Endothelial cell of umbilical vein (primary cell): ENCODE data around the gene NAMPT. TPM values are rescaled to one million over a fixed set of nuclear protein-coding genes. Genes with fewer than 3 reads are reported as not detected.

Source experiments
- BruUV-seq: library from RNA; stranded (reverse); fragments of 400-500 nt; replicated peaks from 2 replicates; lab custom pipeline; 2021; lab: Mats Ljungman, UMichigan
- CTCF ChIA-PET: fragments of 300-600, 350-600 bp; sonication (Branson Sonifier 250); formaldehyde crosslinking; loops from one replicate; lab custom pipeline; 2021; ENCODE audit warnings: antibody characterized with exemption, inconsistent platforms; lab: Charles Lee
- POLR2A ChIA-PET: fragments of 300-600, 350-600 bp; sonication (Branson Sonifier 250); formaldehyde crosslinking; loops from one replicate; lab custom pipeline; 2021; ENCODE audit warnings: antibody characterized with exemption, inconsistent platforms; lab: Charles Lee
- DNase-seq: peaks from one replicate; pipeline ENCODE4 v3.0.0-alpha.2; 2011; ENCODE audit warnings: low read depth, low spot score
- FAIRE-seq: peaks from 2 replicates; lab custom pipeline; 2011; peaks lifted over from hg19 to GRCh38; lab: Jason Lieb, UNC
- H2AFZ ChIP-seq: 2 replicates; pipeline ENCODE4 v1.6.0; 2012; ENCODE audit warnings: low read depth, low read length, control low read depth, inconsistent platforms
- H3K27ac ChIP-seq: 2 replicates; pipeline ENCODE4 v1.5.1; 2011; ENCODE audit warnings: low read depth, mild to moderate bottlenecking, control low read depth, low read length, moderate library complexity; ENCODE audit not compliant: insufficient read depth
- H3K27me3 ChIP-seq, 2 experiments: 2 replicates each; pipeline versions ENCODE4 v1.6.0 to v1.6.1; 2011; ENCODE audit warnings: low read length in 2 of 2, mixed read lengths in 1 of 2; ENCODE audit not compliant: control insufficient read depth in 2 of 2, insufficient read depth in 2 of 2
- H3K36me3 ChIP-seq, 2 experiments: 2 replicates in 1 of 2; 3 replicates in 1 of 2; pipeline ENCODE4 v1.5.1; 2011; ENCODE audit warnings: low read length in 2 of 2, mild to moderate bottlenecking in 1 of 2, moderate library complexity in 1 of 2; ENCODE audit not compliant: control insufficient read depth in 2 of 2, insufficient read depth in 2 of 2; ENCODE audit errors: extremely low read depth in 1 of 2
- H3K4me1 ChIP-seq: 3 replicates; pipeline ENCODE4 v1.5.1; 2011; ENCODE audit warnings: mild to moderate bottlenecking, low read length; ENCODE audit not compliant: control insufficient read depth, insufficient read depth; ENCODE audit errors: extremely low read depth
- H3K4me2 ChIP-seq: 2 replicates; pipeline ENCODE4 v1.6.1; 2011; ENCODE audit warnings: low read length, control low read depth, mixed read lengths; ENCODE audit not compliant: insufficient read depth
- H3K4me3 ChIP-seq, 3 experiments: fragments of 200-600 bp in 1 of 3; sonication (generic), shearing (Covaris generic) in 1 of 3; replicated peaks in 1 of 3; 2 replicates each; pipeline ENCODE4 v1.5.1; 2011 to 2016; ENCODE audit warnings: control low read depth in 3 of 3, low read length in 3 of 3, mild to moderate bottlenecking in 2 of 3, inconsistent platforms in 1 of 3, low read depth in 1 of 3, moderate library complexity in 1 of 3; ENCODE audit not compliant: insufficient read depth in 1 of 3
- H3K79me2 ChIP-seq: 2 replicates; pipeline ENCODE4 v1.6.0; 2012; ENCODE audit warnings: low read length, inconsistent platforms; ENCODE audit not compliant: control insufficient read depth, insufficient read depth
- H3K9ac ChIP-seq: replicated peaks from 2 replicates; pipeline ENCODE3; 2011; ENCODE audit warnings: low read length, control low read depth; ENCODE audit not compliant: insufficient read depth; ENCODE audit errors: extremely low read depth
- H3K9me1 ChIP-seq: replicated peaks from 3 replicates; pipeline ENCODE4 v1.6.0; 2011; ENCODE audit warnings: mild to moderate bottlenecking, low read length; ENCODE audit not compliant: control insufficient read depth, insufficient read depth; ENCODE audit errors: extremely low read depth
- H3K9me3 ChIP-seq: replicated peaks from 2 replicates; pipeline ENCODE4 v1.5.1; 2012; ENCODE audit warnings: low read length, inconsistent platforms; ENCODE audit not compliant: control insufficient read depth, insufficient read depth
- H4K20me1 ChIP-seq: replicated peaks from 2 replicates; pipeline ENCODE3; 2011; ENCODE audit warnings: mild to moderate bottlenecking, low read length; ENCODE audit not compliant: control insufficient read depth, insufficient read depth; ENCODE audit errors: extremely low read depth
- EZH2 ChIP-seq: IDR thresholded peaks from 2 replicates; pipeline ENCODE4 v1.6.1; 2012; ENCODE audit warnings: borderline replicate concordance, low read depth, mild to moderate bottlenecking, moderate library complexity, low read length, inconsistent platforms; ENCODE audit not compliant: severe bottlenecking
- FOS ChIP-seq: IDR thresholded peaks from 2 replicates; pipeline ENCODE4 v1.6.1; 2011; ENCODE audit warnings: mild to moderate bottlenecking, low read length, moderate library complexity, borderline replicate concordance; ENCODE audit not compliant: insufficient read depth
- GATA2 ChIP-seq: IDR thresholded peaks from 2 replicates; pipeline ENCODE4 v1.7.0; 2011; ENCODE audit warnings: low read depth, mild to moderate bottlenecking, moderate library complexity, mixed read lengths, low read length; ENCODE audit not compliant: insufficient read length, insufficient read depth
- JUN ChIP-seq: IDR thresholded peaks from 2 replicates; pipeline ENCODE4 v1.6.1; 2011; ENCODE audit warnings: borderline replicate concordance, low read depth; ENCODE audit not compliant: insufficient read length, insufficient read depth
- MYC ChIP-seq: IDR thresholded peaks from one replicate; pipeline ENCODE4 v1.6.1; 2011; ENCODE audit warnings: mild to moderate bottlenecking, low read depth, low read length
- POLR2A ChIP-seq: IDR thresholded peaks from 2 replicates; pipeline ENCODE4 v1.6.1; 2012; ENCODE audit warnings: low read depth, mild to moderate bottlenecking, control low read depth, low read length
- POLR2AphosphoS5 ChIP-seq: IDR thresholded peaks from 2 replicates; pipeline ENCODE4 v1.6.1; 2012; ENCODE audit warnings: low read depth, mild to moderate bottlenecking, control low read depth, low read length, moderate library complexity; ENCODE audit not compliant: insufficient read depth
- dilution Hi-C: fragments of 300-500 bp; cut with MboI; formaldehyde crosslinking; loops from one replicate; pipeline ENCODE4 v1.15.0; 2019; ENCODE audit warnings: low sequenced_read_pairs; ENCODE audit not compliant: extremely low pct_ligation_motif_present
- intact Hi-C: fragments of 100-400 bp; cut with micrococcal nuclease; formaldehyde crosslinking; loops from one replicate; pipeline ENCODE4 v1.10.0; 2022
- polyA plus RNA-seq, 4 experiments: library from polyadenylated mRNA; depleted of rRNA in 3 of 4; stranded (reverse) in 3 of 4; unstranded in 1 of 4; fragments of >200 nt; gene quantifications; 2 replicates each; pipeline versions ENCODE4 v1.2.1 to v1.2.3, GENCODE V29; 2011 to 2012; ENCODE audit warnings: missing spikeins in 1 of 4
- total RNA-seq: library from RNA; stranded (reverse); gene quantifications from 2 replicates; pipeline ENCODE4 v1.2.3, GENCODE V29; 2021
- TF ChIP-seq, protein P1 (sequence below): IDR thresholded peaks from 2 replicates; pipeline ENCODE4 v1.6.1; 2011; ENCODE audit not compliant: insufficient read depth, insufficient read length
- TF ChIP-seq, protein P2 (sequence below), 2 donors: IDR thresholded peaks; 1 replicate in 1 of 2; 2 replicates in 1 of 2; pipeline ENCODE4 v1.5.1; 2011; ENCODE audit warnings: low read length in 2 of 2, mild to moderate bottlenecking in 2 of 2, moderate library complexity in 2 of 2, control low read depth in 1 of 2, inconsistent platforms in 1 of 2, low read depth in 1 of 2; ENCODE audit not compliant: insufficient read depth in 1 of 2; ENCODE audit errors: extremely low read depth in 1 of 2

NAMPT gene
- total and polyA plus RNA-seq, 2 donors (not counting 3 experiments of a cell fraction or from before 2014, with no cell fraction given): 17.5 to 133 TPM

DNA sequence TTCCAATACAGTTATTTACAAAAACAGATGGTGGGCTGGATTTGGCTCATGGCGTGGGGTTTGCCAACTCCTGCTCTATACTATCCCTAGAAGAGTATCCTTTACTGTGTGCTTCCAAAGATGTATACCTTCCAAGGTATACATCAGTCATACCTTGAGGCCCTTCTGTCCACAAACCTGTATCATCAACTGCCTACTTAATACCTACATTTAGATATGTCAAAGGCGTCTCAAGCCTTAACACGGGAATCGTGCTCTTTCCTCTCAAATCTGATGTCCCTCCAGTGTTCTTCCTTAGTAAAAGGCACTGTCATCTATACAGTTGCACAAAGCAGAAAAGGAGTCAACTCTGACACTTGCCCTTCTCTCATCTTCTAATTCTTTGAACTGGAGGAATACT, 36.9 kb downstream of the NAMPT start:
- CTCF ChIA-PET: interaction anchor here (1.1 to 1.3 kb wide), 2 partner anchors 31 to 71 kb away, joined by 3 to 4 read pairs; no protein-coding TSS in a partner anchor
- H3K4me1 ChIP-seq: no peaks in the 10 kb centered on the region
- H2AFZ ChIP-seq: no peak overlapping the region
- TF ChIP-seq EZH2: no peak
- no peak for TF ChIP-seq POLR2A
- TF ChIP-seq POLR2AphosphoS5: no peak
- TF ChIP-seq GATA2: no peak
- TF ChIP-seq, protein P1, sequence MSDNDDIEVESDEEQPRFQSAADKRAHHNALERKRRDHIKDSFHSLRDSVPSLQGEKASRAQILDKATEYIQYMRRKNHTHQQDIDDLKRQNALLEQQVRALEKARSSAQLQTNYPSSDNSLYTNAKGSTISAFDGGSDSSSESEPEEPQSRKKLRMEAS: no peak
- TF ChIP-seq MYC: no peak
- TF ChIP-seq, protein P2, sequence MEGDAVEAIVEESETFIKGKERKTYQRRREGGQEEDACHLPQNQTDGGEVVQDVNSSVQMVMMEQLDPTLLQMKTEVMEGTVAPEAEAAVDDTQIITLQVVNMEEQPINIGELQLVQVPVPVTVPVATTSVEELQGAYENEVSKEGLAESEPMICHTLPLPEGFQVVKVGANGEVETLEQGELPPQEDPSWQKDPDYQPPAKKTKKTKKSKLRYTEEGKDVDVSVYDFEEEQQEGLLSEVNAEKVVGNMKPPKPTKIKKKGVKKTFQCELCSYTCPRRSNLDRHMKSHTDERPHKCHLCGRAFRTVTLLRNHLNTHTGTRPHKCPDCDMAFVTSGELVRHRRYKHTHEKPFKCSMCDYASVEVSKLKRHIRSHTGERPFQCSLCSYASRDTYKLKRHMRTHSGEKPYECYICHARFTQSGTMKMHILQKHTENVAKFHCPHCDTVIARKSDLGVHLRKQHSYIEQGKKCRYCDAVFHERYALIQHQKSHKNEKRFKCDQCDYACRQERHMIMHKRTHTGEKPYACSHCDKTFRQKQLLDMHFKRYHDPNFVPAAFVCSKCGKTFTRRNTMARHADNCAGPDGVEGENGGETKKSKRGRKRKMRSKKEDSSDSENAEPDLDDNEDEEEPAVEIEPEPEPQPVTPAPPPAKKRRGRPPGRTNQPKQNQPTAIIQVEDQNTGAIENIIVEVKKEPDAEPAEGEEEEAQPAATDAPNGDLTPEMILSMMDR (IDR thresholded peaks at IDR 0.05; ENCODE audit: extremely low read depth in 1 of 2, insufficient read depth in 1 of 2, low read depth in 1 of 2, low read length in 2 of 2): no peak
- no peak for TF ChIP-seq JUN
- TF ChIP-seq FOS: no peak
- no peaks in the 10 kb centered on the region for H3K79me2 ChIP-seq
- no peak overlapping the region for H3K4me3 ChIP-seq
- H3K27ac ChIP-seq: no peak overlapping the region
- no peak for FAIRE-seq
- DNase-seq: no peak
- BruUV-seq: no TSS peak
- H3K9ac ChIP-seq: no peak overlapping the region
- intact Hi-C loops: no loop called here
- H3K36me3 ChIP-seq: peaks cover 13 to 17% of the 10 kb centered on the region in 2 experiments
- no peaks in the 10 kb centered on the region for H4K20me1 ChIP-seq
- POLR2A ChIA-PET: no interaction called here
- H3K9me1 ChIP-seq: no peaks in the 10 kb centered on the region
- H3K9me3 ChIP-seq: no peaks in the 10 kb centered on the region
- H3K4me2 ChIP-seq: no peak overlapping the region
- dilution Hi-C loops: no loop called here
- H3K27me3 ChIP-seq: no peaks in the 10 kb centered on the region
